Subcutaneous abdominal adipose tissue (tissue), 5 donors: ENCODE measurements around the gene COPE.

Experiments
- H3K27ac ChIP-seq: one replicate; pipeline ENCODE4 v1.7.0; 2013; ENCODE audit warnings: low read depth, mild to moderate bottlenecking, inconsistent platforms, low read length, moderate library complexity
- H3K27me3 ChIP-seq, 5 donors: one replicate each; pipeline ENCODE4 v1.7.0; 2013; ENCODE audit warnings: low read length in 5 of 5, inconsistent platforms in 1 of 5; ENCODE audit not compliant: control insufficient read depth in 5 of 5, insufficient read depth in 4 of 5
- H3K36me3 ChIP-seq, 5 donors: one replicate each; pipeline ENCODE4 v1.7.0; 2013; ENCODE audit warnings: low read length in 5 of 5; ENCODE audit not compliant: control insufficient read depth in 5 of 5, insufficient read depth in 5 of 5
- H3K4me1 ChIP-seq, 5 donors: one replicate each; pipeline ENCODE4 v1.7.0; 2013; ENCODE audit warnings: low read length in 5 of 5, mild to moderate bottlenecking in 3 of 5, moderate library complexity in 1 of 5; ENCODE audit not compliant: control insufficient read depth in 5 of 5, insufficient read depth in 5 of 5
- H3K4me3 ChIP-seq, 5 donors: one replicate each; pipeline ENCODE4 v1.7.0; 2013; ENCODE audit warnings: low read length in 5 of 5, low read depth in 1 of 5
- H3K9ac ChIP-seq, 5 donors: one replicate each; pipeline ENCODE4 v1.7.0; 2013; ENCODE audit warnings: low read length in 5 of 5, mild to moderate bottlenecking in 4 of 5, moderate library complexity in 3 of 5
- H3K9me3 ChIP-seq, 5 donors: one replicate each; pipeline ENCODE4 v1.7.0; 2013; ENCODE audit warnings: low read length in 5 of 5; ENCODE audit not compliant: control insufficient read depth in 5 of 5
- donor health status: healthy.
- donor health status: healthy.
- donor health status: healthy.
- donor health status: healthy.
- donor health status: healthy.

Gene COPE

GRCh38 chr19:18869023-18869618 is 50.1 kb downstream of the COPE start:
- Histone ChIP-seq H3K9me3 (no peaks in the 10 kb centered on the region), H3K27ac (no peak overlapping the region), H3K4me1 (peaks cover 0 to 23% (median 9%) of the 10 kb centered on the region in 5 donors), H3K4me3 (no peak overlapping the region), H3K9ac (no peak overlapping the region), H3K27me3 (peaks cover 0 to 7% (median 0%) of the 10 kb centered on the region in 5 donors), H3K36me3 (peaks cover 0 to 37% (median 36%) of the 10 kb centered on the region in 5 donors)

GRCh38 chr19:18868380-18869022 is 50.7 kb downstream of the COPE start:
- no peaks in the 10 kb centered on the region for H3K9me3 ChIP-seq
- no peak overlapping the region for H3K27ac ChIP-seq
- peaks cover 0 to 7% (median 0%) of the 10 kb centered on the region in 5 donors for H3K27me3 ChIP-seq
- no peak overlapping the region for H3K9ac ChIP-seq
- no peak overlapping the region for H3K4me3 ChIP-seq
- peaks cover 0 to 23% (median 9%) of the 10 kb centered on the region in 5 donors for H3K4me1 ChIP-seq
- H3K36me3 ChIP-seq: peaks cover 0 to 43% (median 42%) of the 10 kb centered on the region in 5 donors

- Histone ChIP-seq H3K9me3 (no peaks in the 10 kb centered on the region), H3K4me3 (no peak overlapping the region), H3K9ac (no peak overlapping the region), H3K27ac (no peak overlapping the region), H3K27me3 (peaks cover 0 to 7% (median 0%) of the 10 kb centered on the region in 5 donors), H3K4me1 (peaks cover 0 to 23% (median 9%) of the 10 kb centered on the region in 5 donors), H3K36me3 (peaks cover 0 to 51% (median 50%) of the 10 kb centered on the region in 5 donors)
Measured at GRCh38 chr19:18867751-18868150, 51.4 kb downstream of the COPE start.

- H3K4me1 ChIP-seq: peaks cover 0 to 23% (median 9%) of the 10 kb centered on the region in 5 donors
- peaks cover 0 to 57% (median 56%) of the 10 kb centered on the region in 5 donors for H3K36me3 ChIP-seq
- H3K9ac ChIP-seq: no peak overlapping the region
- H3K27me3 ChIP-seq: peaks cover 0 to 7% (median 0%) of the 10 kb centered on the region in 5 donors
- no peak overlapping the region for H3K27ac ChIP-seq
- H3K9me3 ChIP-seq: no peaks in the 10 kb centered on the region
- no peak overlapping the region for H3K4me3 ChIP-seq
Measured at GRCh38 chr19:18867199-18867598, 52.0 kb downstream of the COPE start.

- Histone ChIP-seq H3K36me3 (peaks cover 0 to 61% (median 60%) of the 10 kb centered on the region in 5 donors), H3K27me3 (peaks cover 0 to 7% (median 0%) of the 10 kb centered on the region in 5 donors), H3K9me3 (no peaks in the 10 kb centered on the region), H3K27ac (no peak overlapping the region), H3K4me3 (no peak overlapping the region), H3K4me1 (peaks cover 0 to 23% (median 9%) of the 10 kb centered on the region in 5 donors), H3K9ac (no peak overlapping the region)
Measured at GRCh38 chr19:18866800-18867123, 52.4 kb downstream of the COPE start.

- Histone ChIP-seq H3K4me3 (no peak overlapping the region), H3K4me1 (peaks cover 0 to 26% (median 9%) of the 10 kb centered on the region in 5 donors), H3K36me3 (peaks cover 0 to 67% (median 65%) of the 10 kb centered on the region in 5 donors), H3K9me3 (no peaks in the 10 kb centered on the region), H3K27ac (no peak overlapping the region), H3K9ac (no peak overlapping the region), H3K27me3 (peaks cover 0 to 7% (median 0%) of the 10 kb centered on the region in 5 donors)
Measured at GRCh38 chr19:18865973-18866799, 53.0 kb downstream of the COPE start.

GRCh38 chr19:18865106-18865972 is 53.8 kb downstream of the COPE start:
- H3K36me3 ChIP-seq: peaks cover 0 to 75% (median 74%) of the 10 kb centered on the region in 5 donors

GRCh38 chr19:18863843-18864362 is 55.3 kb downstream of the COPE start:
- Histone ChIP-seq H3K27ac (no peak overlapping the region), H3K4me1 (peaks cover 0 to 35% (median 19%) of the 10 kb centered on the region in 5 donors), H3K36me3 (peaks cover 0 to 89% (median 88%) of the 10 kb centered on the region in 5 donors), H3K9me3 (no peaks in the 10 kb centered on the region), H3K27me3 (no peaks in the 10 kb centered on the region), H3K4me3 (no peak overlapping the region), H3K9ac (no peak overlapping the region)

More at GRCh38 chr19:18865106-18865972, 53.8 kb downstream of the COPE start:
- Histone ChIP-seq H3K9me3 (no peaks in the 10 kb centered on the region), H3K4me1 (peaks cover 0 to 29% (median 14%) of the 10 kb centered on the region in 5 donors), H3K4me3 (no peak overlapping the region), H3K27ac (no peak overlapping the region), H3K9ac (no peak overlapping the region), H3K27me3 (peaks cover 0 to 3% (median 0%) of the 10 kb centered on the region in 5 donors)
